ENCODE measurements around the gene TMEM86A. TPM values are rescaled to one million over a fixed set of nuclear protein-coding genes. Genes with fewer than 3 reads are reported as not detected.

TMEM86A gene
- polyA plus RNA-seq, 2 of the 4 experiments (the other 2 are of a cell fraction) = 0.10 to 0.41 TPM

DNA sequence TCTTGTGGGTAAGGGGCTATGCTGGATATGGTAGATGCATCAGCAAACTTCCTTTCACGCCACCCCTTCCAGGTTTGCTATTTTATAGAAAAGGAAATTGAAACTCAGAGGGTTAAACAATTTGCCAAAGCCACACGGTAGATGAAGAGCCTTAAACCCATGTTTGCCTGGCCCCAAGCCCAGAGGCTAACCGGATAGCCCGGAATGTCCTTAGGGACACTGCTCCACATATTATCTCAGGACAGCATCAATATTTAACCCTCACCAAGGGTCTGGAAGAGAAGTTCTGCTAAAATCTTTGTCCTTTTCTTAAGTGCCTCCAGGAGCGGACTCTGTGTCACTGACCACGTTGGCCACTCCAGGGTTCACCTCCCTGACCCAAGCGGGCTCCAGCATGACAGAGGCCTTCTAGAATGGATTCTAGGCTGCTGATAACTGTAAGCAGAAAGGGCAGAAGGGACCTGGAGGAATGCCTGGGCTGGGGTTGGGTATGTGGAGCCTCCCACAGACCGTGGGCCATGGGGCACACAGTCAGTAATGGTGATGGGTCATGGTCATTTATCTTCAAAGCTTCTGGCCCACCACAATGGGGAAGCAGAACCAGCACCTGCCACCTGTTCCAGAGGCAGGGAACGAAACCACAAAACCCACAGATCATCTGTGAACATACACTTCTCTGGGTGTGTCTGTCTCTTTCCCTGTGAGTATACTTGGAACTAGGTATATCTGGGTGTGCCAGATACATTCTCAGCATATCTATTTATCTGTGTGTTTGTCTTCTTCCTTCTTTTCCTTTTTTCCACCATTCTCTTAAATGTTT lies 5.4 kb upstream of the TMEM86A start:
- FAIRE-seq = no peak
- no peaks in the 10 kb centered on the region for H3K9me3 ChIP-seq
- CTCF ChIA-PET = interaction anchor here (1.5 kb wide), 1 partner anchor 153 kb away, joined by 4 read pairs; no protein-coding TSS in a partner anchor
- H3K4me1 ChIP-seq = no peaks in the 10 kb centered on the region
- DNase-seq (ENCODE audit: low read depth in 1 of 2, low spot score in 1 of 2) = no peak
- no peak for TF ChIP-seq MYC (IDR thresholded peaks at IDR 0.05; ENCODE audit: borderline replicate concordance, low read length)
- no peak for TF ChIP-seq PHF8 (IDR thresholded peaks at IDR 0.05; ENCODE audit: borderline replicate concordance, low read depth)
- TF ChIP-seq, protein P1, sequence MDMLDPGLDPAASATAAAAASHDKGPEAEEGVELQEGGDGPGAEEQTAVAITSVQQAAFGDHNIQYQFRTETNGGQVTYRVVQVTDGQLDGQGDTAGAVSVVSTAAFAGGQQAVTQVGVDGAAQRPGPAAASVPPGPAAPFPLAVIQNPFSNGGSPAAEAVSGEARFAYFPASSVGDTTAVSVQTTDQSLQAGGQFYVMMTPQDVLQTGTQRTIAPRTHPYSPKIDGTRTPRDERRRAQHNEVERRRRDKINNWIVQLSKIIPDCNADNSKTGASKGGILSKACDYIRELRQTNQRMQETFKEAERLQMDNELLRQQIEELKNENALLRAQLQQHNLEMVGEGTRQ (IDR thresholded peaks at IDR 0.05) = no peak
- no peak for TF ChIP-seq CHD4 (IDR thresholded peaks at IDR 0.05; ENCODE audit: borderline replicate concordance)
- TF ChIP-seq POLR2AphosphoS2 (conservative IDR thresholded peaks at IDR 0.05; ENCODE audit: low read length) = no peak
- WGBS (ENCODE audit: missing lambda C conversion rate) = 63% methylated on average over 9 of the region's 9 CpGs
- no peak overlapping the region for H3K4me3 ChIP-seq
- H3K4me2 ChIP-seq = no peak overlapping the region
- POLR2A ChIA-PET = no interaction called here
- no peak overlapping the region for H3K27ac ChIP-seq
- no peak for ATAC-seq

DNA sequence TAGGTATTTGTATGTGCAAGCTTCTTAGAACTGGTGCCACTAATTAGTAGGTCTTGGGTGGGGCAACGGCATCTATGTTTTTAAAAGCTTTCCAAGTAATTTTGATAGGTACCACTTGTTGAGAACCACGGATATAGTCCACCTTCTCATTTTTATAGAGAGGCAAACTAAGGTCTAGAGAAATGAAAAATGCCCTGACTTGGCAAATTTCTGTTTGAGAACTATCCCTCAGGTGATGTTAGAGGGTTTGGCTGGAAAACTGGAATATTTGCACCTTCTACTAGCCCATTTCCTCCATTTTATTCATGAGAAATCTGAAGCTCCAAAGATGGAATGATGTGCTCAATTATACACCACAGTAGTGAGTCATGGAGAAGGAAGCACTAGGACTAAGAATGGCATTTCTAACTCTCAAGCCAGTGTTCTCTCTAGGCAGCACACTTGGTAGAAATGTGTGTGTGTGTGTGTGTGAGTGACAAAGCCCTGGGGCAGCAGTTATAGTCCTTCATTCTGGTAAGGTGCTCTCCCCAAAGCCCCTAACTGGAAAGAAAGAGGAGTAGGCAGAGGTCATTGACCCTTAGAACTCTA lies 1.8 kb upstream of the TMEM86A start:
- FAIRE-seq (no peak), ATAC-seq (no peak), DNase-seq (ENCODE audit: low read depth in 1 of 2, low spot score in 1 of 2) (no peak)
- Histone ChIP-seq H3K4me2 (no peak overlapping the region), H3K9me3 (no peaks in the 10 kb centered on the region), H3K4me1 (no peaks in the 10 kb centered on the region), H3K27ac (no peak overlapping the region), H3K4me3 (no peak overlapping the region)
- ChIA-PET CTCF (interaction anchor here (0.6 to 2.5 kb wide), 4 partner anchors 25 to 453 kb away, joined by 3 to 8 read pairs (median 4); no protein-coding TSS in a partner anchor), POLR2A (interaction anchor here (0.6 kb wide), 1 partner anchor 1619 kb away, joined by 4 read pairs; the partner anchor contains the start of gene RPS13)
- TF ChIP-seq MYC (IDR thresholded peaks at IDR 0.05; ENCODE audit: borderline replicate concordance, low read length) = no peak
- peak; percentile 65 for TF ChIP-seq MAFK (IDR thresholded peaks at IDR 0.05; ENCODE audit: partially characterized antibody)
- WGBS (ENCODE audit: missing lambda C conversion rate) = 64% methylated on average over 2 of the region's 2 CpGs

DNA sequence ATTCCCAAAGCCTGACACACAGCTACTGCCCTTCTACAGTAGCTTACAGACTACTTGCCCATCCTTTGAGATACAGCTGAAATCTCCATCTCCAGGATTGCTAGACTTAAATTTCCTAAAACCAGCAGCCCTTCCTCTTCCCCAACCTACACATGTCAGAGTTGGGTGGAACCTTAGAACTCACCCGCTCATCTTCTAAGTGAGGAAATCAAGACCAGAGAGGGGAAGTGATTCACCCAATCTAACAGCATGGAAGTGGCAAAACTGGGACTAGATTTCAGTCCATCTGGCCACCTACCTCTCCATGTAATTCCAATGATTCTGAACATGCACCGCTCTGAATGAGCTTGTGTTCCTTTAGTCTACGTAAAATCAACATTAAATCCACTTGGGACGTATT lies 1.0 kb upstream of the TMEM86A start:
- no peak for DNase-seq (ENCODE audit: low read depth in 1 of 2, low spot score in 1 of 2)
- no peaks in the 10 kb centered on the region for H3K4me1 ChIP-seq
- no peak for FAIRE-seq
- ChIA-PET CTCF (interaction anchor here (0.9 to 2.2 kb wide), 2 partner anchors 67 to 78 kb away, joined by 3 to 7 read pairs; no protein-coding TSS in a partner anchor), POLR2A (no interaction called here)
- no peak overlapping the region for H3K4me2 ChIP-seq
- H3K27ac ChIP-seq = no peak overlapping the region
- no peaks in the 10 kb centered on the region for H3K9me3 ChIP-seq
- TF ChIP-seq EHF (CRISPR knock-in tag; IDR thresholded peaks at IDR 0.05) (no peak), FOSB (CRISPR knock-in tag; IDR thresholded peaks at IDR 0.05) (no peak), CBX2 (IDR thresholded peaks at IDR 0.05; ENCODE audit: borderline replicate concordance, low read depth) (no peak), HDAC2 (IDR thresholded peaks at IDR 0.05) (no peak), FOXS1 (CRISPR knock-in tag; IDR thresholded peaks at IDR 0.05) (no peak), NFE2L2 (conservative IDR thresholded peaks at IDR 0.05; ENCODE audit: low read length) (no peak), RNF2 (IDR thresholded peaks at IDR 0.05; ENCODE audit: borderline replicate concordance, low read depth) (no peak)
- TF ChIP-seq, protein P2, sequence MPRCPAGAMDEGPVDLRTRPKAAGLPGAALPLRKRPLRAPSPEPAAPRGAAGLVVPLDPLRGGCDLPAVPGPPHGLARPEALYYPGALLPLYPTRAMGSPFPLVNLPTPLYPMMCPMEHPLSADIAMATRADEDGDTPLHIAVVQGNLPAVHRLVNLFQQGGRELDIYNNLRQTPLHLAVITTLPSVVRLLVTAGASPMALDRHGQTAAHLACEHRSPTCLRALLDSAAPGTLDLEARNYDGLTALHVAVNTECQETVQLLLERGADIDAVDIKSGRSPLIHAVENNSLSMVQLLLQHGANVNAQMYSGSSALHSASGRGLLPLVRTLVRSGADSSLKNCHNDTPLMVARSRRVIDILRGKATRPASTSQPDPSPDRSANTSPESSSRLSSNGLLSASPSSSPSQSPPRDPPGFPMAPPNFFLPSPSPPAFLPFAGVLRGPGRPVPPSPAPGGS (IDR thresholded peaks at IDR 0.05) = no peak
- WGBS (ENCODE audit: missing lambda C conversion rate) = 97% methylated on average over 4 of the region's 4 CpGs
- H3K4me3 ChIP-seq = no peak overlapping the region
- no peak for ATAC-seq

DNA sequence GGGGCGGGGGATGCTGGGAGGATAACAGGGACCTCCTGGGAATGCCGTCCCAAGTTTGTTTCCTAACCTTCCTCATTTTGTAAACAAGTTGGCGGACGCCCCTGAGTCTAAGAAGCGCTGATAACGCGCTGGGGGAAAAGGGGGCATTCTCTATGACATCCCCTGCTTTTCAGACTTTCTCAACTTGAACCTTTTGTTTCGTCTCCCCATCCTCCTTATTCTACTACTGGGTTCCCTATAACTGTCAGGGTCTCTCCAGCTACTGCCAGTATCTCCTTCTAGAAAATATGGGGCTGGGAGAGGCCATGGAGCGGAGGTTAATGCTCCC lies 654 bp downstream of the TMEM86A start:
- no peak for FAIRE-seq
- no peaks in the 10 kb centered on the region for H3K4me1 ChIP-seq
- H3K9me3 ChIP-seq = no peaks in the 10 kb centered on the region
- no peak; a peak in 2 of 6 replicates for ATAC-seq
- H3K4me3 ChIP-seq = peak overlapping the region; percentile 100
- DNase-seq (ENCODE audit: low read depth in 1 of 2, low spot score in 1 of 2) = no peak
- peak overlapping the region in 1 of 2 experiments; percentile 69; a peak in 1 of 6 replicates for H3K27ac ChIP-seq
- ChIA-PET POLR2A (interaction anchor here (0.6 to 1.6 kb wide), 3 partner anchors 65 to 178 kb away, joined by 3 to 7 read pairs (median 3); partner anchors contain the start of gene SPTY2D1), CTCF (interaction anchor here (2.2 kb wide), 1 partner anchor 66 kb away, joined by 7 read pairs; no protein-coding TSS in a partner anchor)
- peak overlapping the region; percentile 100 for H3K4me2 ChIP-seq
- WGBS (ENCODE audit: missing lambda C conversion rate) = 23% methylated on average over 9 of the region's 9 CpGs
- TF ChIP-seq, protein P3, sequence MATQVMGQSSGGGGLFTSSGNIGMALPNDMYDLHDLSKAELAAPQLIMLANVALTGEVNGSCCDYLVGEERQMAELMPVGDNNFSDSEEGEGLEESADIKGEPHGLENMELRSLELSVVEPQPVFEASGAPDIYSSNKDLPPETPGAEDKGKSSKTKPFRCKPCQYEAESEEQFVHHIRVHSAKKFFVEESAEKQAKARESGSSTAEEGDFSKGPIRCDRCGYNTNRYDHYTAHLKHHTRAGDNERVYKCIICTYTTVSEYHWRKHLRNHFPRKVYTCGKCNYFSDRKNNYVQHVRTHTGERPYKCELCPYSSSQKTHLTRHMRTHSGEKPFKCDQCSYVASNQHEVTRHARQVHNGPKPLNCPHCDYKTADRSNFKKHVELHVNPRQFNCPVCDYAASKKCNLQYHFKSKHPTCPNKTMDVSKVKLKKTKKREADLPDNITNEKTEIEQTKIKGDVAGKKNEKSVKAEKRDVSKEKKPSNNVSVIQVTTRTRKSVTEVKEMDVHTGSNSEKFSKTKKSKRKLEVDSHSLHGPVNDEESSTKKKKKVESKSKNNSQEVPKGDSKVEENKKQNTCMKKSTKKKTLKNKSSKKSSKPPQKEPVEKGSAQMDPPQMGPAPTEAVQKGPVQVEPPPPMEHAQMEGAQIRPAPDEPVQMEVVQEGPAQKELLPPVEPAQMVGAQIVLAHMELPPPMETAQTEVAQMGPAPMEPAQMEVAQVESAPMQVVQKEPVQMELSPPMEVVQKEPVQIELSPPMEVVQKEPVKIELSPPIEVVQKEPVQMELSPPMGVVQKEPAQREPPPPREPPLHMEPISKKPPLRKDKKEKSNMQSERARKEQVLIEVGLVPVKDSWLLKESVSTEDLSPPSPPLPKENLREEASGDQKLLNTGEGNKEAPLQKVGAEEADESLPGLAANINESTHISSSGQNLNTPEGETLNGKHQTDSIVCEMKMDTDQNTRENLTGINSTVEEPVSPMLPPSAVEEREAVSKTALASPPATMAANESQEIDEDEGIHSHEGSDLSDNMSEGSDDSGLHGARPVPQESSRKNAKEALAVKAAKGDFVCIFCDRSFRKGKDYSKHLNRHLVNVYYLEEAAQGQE (IDR thresholded peaks at IDR 0.05) = no peak
- no peak for TF ChIP-seq FOXS1 (CRISPR knock-in tag; IDR thresholded peaks at IDR 0.05)
- no peak for TF ChIP-seq ZSCAN20 (CRISPR knock-in tag; IDR thresholded peaks at IDR 0.05)
- TF ChIP-seq ZNF302 (CRISPR knock-in tag; IDR thresholded peaks at IDR 0.05) = no peak
- TF ChIP-seq, protein P4, sequence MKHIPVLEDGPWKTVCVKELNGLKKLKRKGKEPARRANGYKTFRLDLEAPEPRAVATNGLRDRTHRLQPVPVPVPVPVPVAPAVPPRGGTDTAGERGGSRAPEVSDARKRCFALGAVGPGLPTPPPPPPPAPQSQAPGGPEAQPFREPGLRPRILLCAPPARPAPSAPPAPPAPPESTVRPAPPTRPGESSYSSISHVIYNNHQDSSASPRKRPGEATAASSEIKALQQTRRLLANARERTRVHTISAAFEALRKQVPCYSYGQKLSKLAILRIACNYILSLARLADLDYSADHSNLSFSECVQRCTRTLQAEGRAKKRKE (CRISPR knock-in tag; IDR thresholded peaks at IDR 0.05; ENCODE audit: low read depth) = no peak
- TF ChIP-seq EHF (CRISPR knock-in tag; IDR thresholded peaks at IDR 0.05) = no peak
- no peak for TF ChIP-seq CBX8 (IDR thresholded peaks at IDR 0.05)
- TF ChIP-seq HEYL (CRISPR knock-in tag; IDR thresholded peaks at IDR 0.05) = no peak
- TF ChIP-seq CEBPB (IDR thresholded peaks at IDR 0.05) = no peak
- TF ChIP-seq ESRRA (IDR thresholded peaks at IDR 0.05; ENCODE audit: borderline replicate concordance, low read length) = no peak
- no peak for TF ChIP-seq POLR2A (IDR thresholded peaks at IDR 0.05; ENCODE audit: low read length)
